GM21619 (cell line): ENCODE results near the gene TRABD2A.

Experiments
- ATAC-seq: cut with Tn5 transposase; IDR thresholded peaks from one replicate; pipeline ENCODE4 v1.9.1; 2021; ENCODE audit not compliant: unreplicated experiment

Gene TRABD2A

GRCh38 chr2:84823788-84824187 is 57.1 kb downstream of the TRABD2A start:
- ATAC-seq = no peak

DNA sequence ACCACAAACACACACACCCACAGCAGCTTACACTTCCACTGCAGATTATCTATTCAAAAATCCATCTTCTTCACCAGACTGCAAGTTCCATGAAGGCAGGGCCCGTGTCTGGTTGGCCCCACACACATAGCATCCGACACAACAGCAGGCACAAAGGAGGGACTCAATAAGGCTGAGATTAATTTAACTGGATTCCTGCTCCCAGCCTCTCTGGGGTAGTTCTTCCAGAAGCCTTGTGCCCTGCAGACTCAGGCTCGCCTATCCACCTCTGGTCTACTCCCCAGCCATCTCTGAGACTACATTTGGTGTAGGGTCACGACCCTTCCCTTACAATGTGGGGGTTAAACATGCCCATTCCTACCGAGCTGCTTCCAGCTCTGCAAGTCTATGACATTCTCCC is 57.7 kb downstream of the TRABD2A start:
- ATAC-seq = no peak

DNA sequence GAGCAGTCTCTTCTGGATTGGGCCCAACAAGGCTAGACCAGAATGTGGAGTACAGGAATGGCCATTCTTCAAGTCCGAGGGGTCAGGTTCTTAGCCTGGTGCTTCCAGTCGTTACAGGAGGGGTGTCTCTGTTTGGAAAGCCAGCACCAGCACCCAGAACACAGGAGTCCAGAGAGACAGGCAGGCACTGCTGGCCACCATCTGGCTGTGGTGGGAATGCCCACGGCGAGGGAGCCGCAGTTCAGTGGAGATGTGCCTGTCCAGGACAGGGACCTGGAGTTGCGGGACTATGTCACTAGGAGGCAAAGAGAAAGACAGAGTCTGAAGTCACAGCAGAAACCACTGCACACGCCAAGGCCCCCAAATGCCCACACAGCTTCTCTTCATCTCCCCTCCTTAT is 59.1 kb downstream of the TRABD2A start:
- no peak for ATAC-seq

DNA sequence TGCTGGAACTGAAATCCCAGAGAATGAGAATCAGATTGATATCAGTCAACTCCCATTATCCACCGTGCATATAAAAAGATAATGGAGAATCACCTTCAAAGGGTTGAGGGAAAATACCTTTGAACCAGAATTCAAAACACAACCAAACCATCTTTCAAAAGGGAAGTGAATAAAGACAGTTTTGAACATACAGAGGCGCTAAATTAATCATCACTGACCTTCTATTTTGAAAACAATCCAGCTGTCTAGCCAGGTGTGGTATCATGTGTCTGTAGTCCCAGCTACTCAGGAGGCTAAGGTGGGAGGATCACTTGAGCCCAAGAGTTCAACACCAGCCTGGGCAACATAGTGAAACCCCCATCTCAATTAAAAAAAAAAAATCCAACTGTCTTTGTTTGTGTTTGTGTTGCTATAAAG is 63.6 kb downstream of the TRABD2A start:
- peak; percentile 92 for ATAC-seq

GRCh38 chr2:84816426-84817026 is 64.4 kb downstream of the TRABD2A start:
- ATAC-seq = peak; percentile 71

- ATAC-seq = no peak
These were observed 65.7 kb downstream of the TRABD2A start for GRCh38 chr2:84815146-84815545.

DNA sequence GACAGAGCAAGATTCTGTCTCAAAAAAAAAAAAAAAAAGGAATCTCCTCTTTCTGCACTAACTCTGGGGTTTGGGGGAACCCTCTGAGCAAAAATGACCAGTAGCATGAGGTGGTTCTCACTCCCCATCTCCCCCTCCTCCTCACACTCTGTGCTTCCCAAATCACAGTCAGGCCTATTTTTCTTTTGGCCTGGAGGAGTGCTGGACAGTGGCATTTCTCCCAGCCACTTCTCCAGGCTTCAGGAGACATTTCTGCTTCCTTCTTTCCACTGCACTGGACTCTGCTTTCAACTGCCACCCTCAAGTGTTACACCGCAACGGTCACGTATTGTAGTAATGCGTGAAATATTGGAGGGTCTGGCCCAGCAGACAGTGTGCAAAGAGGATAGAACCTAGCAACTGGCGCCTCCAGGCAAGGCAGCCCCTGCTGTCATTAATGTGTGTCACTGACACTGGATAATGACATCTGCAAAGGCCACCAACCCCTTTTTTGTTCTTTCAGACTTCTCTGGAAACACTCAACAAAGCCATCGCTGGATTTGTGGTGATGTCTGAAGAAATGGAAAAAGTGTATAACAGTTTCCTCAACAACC is 68.9 kb downstream of the TRABD2A start:
- ATAC-seq = no peak

DNA sequence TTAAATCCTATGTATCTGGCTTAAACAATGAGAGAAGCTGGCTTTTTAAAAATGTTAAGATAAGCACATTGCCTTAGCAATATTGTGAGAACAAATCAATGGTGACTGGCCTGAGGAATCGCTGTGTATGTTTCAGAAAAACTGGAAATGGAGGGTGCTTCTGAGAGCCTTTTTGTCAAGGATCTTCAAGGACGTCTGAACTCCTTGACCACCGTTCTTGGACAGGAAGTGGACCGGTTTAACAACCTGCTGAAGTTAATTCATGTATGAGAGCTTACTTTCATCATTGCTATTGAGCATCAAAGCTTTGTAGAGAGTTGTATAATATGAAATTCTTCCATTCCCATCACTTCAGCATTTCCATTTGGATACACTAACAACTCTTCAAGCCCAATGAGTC is 72.6 kb downstream of the TRABD2A start:
- ATAC-seq = no peak

DNA sequence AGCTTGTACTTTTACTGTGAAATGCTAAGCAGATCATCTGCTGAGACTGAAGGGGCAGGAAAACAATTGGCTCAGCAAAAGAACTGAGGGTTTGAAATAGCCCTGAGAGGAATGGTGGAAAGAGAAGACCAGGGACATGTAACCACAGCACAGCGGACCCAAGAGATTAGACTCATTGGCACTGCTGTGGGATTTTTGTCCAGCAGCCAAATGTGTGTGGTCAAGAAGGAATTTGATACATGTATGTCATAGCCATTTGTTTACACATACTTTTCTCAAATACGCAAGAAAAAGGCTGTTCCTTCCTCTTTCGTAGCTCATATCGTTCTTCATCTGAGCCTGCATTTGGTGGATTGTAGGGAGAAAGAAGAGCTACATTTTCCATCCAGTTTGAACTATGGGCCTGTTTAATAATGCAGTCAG is 73.8 kb downstream of the TRABD2A start:
- no peak for ATAC-seq

DNA sequence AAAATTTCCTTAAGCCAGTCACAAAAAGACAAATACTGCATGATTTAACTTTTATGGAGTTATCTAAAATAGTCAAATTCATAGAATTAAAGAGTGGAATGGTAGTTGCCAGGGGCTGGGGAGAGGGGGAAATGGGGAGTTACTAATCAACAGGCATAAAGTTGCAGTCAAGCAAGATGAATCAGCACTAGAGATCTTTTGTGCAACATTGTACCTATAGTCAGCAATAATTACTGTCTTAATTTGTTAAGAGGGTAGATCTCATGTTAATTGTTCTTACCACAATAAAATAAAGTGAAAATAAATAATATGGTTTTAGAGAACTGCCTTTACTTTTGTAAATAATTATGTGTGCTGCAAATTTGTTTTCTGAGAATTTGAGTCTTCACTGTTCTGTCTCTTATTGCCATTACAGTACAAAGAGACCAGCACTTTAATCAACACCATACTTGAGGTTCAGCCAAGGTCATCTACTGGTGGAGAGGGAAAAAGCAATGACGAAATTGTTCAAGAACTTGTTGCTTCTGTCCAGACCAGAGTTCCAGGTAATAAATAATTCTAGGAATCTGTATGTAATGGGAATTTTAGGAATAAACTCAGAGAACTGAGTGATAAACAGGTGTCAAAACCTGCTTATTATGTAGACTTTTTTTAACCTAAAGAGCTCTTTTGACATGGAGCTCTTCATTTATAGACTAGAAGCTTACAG is 75.5 kb downstream of the TRABD2A start:
- no peak for ATAC-seq

DNA sequence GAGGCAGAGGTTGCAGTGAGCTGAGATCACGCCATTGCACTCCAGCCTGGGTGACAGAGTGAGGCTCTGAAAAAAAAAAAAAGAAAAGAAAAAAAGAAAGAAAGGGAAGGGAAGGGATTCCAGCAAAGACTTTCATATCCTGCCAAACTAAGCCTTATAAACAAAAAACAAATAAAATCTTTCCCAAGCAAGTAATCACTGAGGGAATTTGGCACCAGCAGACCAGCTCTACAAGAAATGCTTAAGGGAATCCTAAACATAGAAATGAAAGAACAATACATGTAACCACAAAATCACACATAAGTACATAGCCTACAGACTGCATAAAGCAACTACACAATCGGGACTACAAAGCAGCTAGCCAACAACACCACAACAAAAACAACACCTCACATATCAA is 79.1 kb downstream of the TRABD2A start:
- no peak for ATAC-seq

GRCh38 chr2:84800194-84800805 is 80.6 kb downstream of the TRABD2A start:
- peak; percentile 88 for ATAC-seq

DNA sequence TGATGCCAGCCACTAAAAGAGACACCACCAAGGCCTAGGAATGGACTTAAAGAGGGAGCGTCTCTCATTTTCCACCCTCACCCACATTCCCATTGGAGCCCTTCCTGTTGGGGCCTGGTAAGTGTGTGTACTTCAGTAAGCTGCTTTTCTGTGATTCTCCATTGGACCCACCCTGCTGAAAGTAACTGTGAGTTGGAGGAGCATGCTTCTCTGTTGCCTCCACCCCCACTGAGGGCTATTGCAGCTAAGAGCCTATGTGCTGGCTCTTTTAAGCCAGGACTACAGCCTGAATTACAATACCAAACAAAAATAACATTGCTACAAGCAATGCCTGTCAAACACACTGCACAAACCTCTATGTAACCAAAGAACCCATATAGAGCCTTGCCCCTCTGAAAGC is 81.1 kb downstream of the TRABD2A start:
- ATAC-seq = no peak

DNA sequence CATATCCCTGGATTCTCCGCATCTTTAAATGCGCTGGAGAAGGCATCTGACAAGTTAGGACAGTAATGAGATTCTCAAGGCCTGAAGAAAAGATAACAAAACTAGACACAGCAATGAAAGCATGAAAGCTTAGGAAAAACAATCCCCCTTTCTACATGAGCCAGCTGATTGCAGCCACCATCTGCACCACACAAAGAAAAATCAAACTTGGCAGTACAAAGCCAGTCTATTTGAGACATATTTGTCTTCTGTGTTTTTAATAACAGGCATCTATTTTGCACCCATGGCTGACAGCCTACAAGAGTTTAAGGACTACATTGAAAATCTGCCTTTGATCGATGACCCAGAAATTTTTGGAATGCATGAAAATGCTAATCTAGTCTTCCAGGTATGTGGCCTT is 83.6 kb downstream of the TRABD2A start:
- ATAC-seq = no peak

GRCh38 chr2:84796798-84797197 is 84.1 kb downstream of the TRABD2A start:
- no peak for ATAC-seq

DNA sequence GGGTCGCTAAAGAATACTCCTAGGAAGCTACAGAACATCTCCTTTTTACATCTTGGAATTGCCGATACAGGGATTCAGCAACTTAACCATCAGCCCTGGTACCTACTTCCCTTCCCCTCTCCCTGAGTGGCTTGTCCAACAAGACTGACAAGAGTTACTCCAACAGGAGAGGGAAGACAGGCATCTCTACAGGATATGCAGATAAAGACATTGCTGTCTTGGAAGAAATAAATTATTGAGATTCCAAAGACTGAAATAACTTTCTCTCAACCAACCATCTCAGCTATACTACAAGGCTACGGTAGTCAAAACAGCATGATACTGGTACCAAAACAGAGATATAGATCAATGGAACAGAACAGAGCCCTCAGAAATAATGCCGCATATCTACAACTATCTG is 87.2 kb downstream of the TRABD2A start:
- no peak for ATAC-seq

- ATAC-seq = no peak
These were observed 87.9 kb downstream of the TRABD2A start for GRCh38 chr2:84792856-84793522.

DNA sequence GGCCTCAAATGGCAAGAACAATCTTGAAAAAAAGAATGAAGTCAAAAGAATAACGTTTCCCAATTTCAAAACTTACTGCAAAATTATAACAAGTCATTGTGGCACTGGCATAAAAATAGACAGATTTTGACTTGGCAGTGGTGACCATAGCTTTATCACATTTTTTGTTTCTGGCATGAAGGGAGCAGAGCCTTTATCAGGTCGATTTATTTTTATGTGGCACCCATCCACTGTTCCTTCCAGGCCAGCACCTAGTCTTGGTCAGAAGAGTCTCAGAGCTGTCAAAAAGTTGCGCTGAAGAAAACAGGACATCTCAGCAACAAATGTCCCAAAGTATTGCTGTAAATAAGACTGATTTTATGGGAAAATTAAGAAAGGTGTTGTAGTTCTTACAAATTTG is 92.4 kb downstream of the TRABD2A start:
- ATAC-seq = no peak

DNA sequence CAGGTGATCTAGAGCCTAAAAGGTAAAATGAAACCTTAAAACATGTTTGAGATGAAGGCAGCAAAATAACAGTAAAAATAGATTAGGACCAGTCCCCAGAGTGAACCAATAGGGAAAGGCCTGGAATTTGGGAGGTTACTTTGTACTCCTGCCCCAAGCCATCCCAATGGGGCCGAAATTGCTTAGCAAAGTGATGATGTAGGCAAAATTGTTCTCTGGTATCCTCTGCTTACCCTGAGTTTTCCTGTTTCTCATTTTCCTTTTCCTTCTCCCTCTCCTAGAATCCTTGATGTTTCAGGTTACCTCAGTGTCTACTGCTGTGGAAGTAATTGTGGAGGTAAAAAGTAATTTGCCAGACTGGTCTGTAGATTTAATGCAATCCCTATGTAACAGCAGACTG is 92.9 kb downstream of the TRABD2A start:
- no peak for ATAC-seq

DNA sequence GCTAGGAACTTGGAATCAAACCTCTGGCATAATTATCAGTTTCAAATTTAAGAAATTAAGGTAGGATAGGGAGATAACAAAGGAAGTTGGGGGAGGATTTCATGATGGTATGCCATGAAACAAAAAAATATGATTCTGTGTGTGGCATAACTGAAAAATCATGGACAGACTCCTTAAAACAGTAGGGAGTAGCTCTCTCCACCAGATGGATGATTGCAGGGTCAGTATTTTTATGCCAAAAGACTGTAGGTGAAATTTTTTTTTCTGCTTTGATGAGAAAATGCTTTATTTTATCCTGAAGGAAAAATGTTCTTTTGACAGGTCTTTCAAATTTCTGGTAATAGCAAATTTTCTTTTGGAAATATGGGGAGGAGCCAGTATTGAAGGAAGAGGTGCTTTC is 94.3 kb downstream of the TRABD2A start:
- no peak for ATAC-seq

- no peak for ATAC-seq
These were observed 94.9 kb downstream of the TRABD2A start for GRCh38 chr2:84785950-84786349.
